ENCODE data around the gene ABCC1. TPM values are rescaled to one million over a fixed set of nuclear protein-coding genes. Genes with fewer than 3 reads are reported as not detected.
"Not testable (repeated sequence)": the region's sequence is repeated elsewhere in the genome, so short reads cannot be mapped to it uniquely, and the experiment has no call there.

ABCC1 gene
- total RNA-seq, 2 donors from 2014 or later, result 33.4 to 87.7 TPM

DNA sequence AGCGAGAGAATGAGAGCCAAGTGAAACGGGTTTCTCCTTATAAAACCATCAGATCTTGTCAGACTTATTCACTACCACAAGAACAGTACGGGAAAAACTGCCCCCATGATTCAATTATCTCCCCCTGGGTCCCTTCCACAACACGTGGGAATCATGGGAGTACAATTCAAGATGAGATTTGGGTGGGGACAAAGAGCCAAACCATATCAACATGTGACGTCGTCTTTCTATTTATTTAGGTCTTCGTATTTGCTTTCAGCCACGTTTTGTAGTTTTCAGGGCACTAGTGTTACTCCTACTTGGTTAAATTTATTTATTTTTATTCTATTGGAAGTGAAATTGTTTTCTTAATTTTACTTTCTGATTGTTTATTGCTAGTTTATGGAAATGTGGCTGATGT, 33.1 kb upstream of the ABCC1 start:
- Histone ChIP-seq H3K27me3 (replicated peaks; ENCODE audit: insufficient read depth) (no peaks in the 10 kb centered on the region), H3K4me3 (no peak overlapping the region), H3K9me3 (no peaks in the 10 kb centered on the region), H3K36me3 (no peaks in the 10 kb centered on the region), H3K27ac (no peak overlapping the region), H3K4me1 (replicated peaks) (no peaks in the 10 kb centered on the region)
- intact Hi-C loops (cut with DNase I), result no loop called here
- 74% methylated on average over 8 of the region's 8 CpGs for WGBS
- DNase-seq (ENCODE audit: low spot score), result no peak
- TF ChIP-seq CTCF (IDR thresholded peaks at IDR 0.05), result no peak
- no peak for TF ChIP-seq POLR2AphosphoS5 (IDR thresholded peaks at IDR 0.05)
- no peak for TF ChIP-seq POLR2A (IDR thresholded peaks at IDR 0.05)

DNA sequence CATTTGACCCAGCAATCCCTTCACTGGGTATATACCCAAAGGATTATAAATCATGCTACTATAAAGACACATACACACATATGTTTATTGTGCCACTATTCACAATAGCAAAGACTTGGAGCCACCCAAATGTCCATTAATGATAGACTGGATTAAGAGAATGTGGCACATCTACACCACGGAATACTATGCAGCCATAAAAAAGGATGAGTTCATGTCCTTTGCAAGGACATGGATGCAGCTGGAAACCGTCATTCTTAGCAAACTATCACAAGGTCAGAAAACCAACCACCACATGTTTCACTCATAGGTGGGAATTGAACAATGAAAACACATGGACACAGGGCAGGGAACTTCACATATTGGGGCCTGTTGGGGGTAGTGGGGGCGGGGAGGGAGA, 31.1 kb upstream of the ABCC1 start:
- 77% methylated on average over 3 of the region's 3 CpGs for WGBS
- H3K36me3 ChIP-seq; intact Hi-C loops (cut with DNase I); H3K4me1 ChIP-seq (replicated peaks); H3K9me3 ChIP-seq; H3K27ac ChIP-seq; H3K27me3 ChIP-seq (replicated peaks; ENCODE audit: insufficient read depth); H3K4me3 ChIP-seq; DNase-seq (ENCODE audit: low spot score): not testable (repeated sequence)

DNA sequence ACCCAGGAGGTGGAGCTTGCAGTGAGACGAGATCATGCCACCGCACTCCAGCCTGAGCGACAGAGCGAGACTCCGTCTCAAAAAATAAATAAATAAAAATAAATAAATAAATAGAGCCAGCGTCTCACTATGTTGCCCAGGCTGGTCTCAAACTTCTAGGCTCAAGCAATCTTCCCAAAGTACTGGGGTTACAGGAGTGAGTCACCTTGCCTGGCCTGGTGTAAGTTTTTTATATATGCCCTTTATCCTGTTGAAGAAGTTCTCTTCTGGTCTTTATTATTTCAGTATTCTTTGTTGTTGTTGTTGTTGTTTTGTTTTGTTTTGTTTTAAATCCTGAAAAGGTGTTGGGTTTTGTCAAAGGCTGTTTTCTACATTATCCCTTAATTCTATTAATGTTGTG, 30.1 kb upstream of the ABCC1 start:
- intact Hi-C loops (cut with DNase I), result no loop called here

GRCh38 chr16:15924996-15925395, 24.4 kb upstream of the ABCC1 start:
- 94% methylated on average over 13 of the region's 13 CpGs for WGBS
- Histone ChIP-seq H3K27ac (no peak overlapping the region), H3K4me1 (replicated peaks) (no peaks in the 10 kb centered on the region), H3K9me3 (no peaks in the 10 kb centered on the region), H3K36me3 (no peaks in the 10 kb centered on the region), H3K4me3 (no peak overlapping the region), H3K27me3 (replicated peaks; ENCODE audit: insufficient read depth) (no peaks in the 10 kb centered on the region)
- no peak for DNase-seq (ENCODE audit: low spot score)
- intact Hi-C loops (cut with DNase I), result no loop called here
- TF ChIP-seq POLR2A (IDR thresholded peaks at IDR 0.05) (no peak), POLR2AphosphoS5 (IDR thresholded peaks at IDR 0.05) (no peak), CTCF (IDR thresholded peaks at IDR 0.05) (no peak)

More for the DNA sequence above, 30.1 kb upstream of the ABCC1 start:
- Histone ChIP-seq H3K4me1 (replicated peaks) (no peaks in the 10 kb centered on the region), H3K9me3 (no peaks in the 10 kb centered on the region), H3K4me3 (no peak overlapping the region), H3K36me3 (no peaks in the 10 kb centered on the region), H3K27me3 (replicated peaks; ENCODE audit: insufficient read depth) (no peaks in the 10 kb centered on the region), H3K27ac (no peak overlapping the region)
- TF ChIP-seq POLR2AphosphoS5 (IDR thresholded peaks at IDR 0.05), result no peak
- no peak for TF ChIP-seq POLR2A (IDR thresholded peaks at IDR 0.05)
- TF ChIP-seq CTCF (IDR thresholded peaks at IDR 0.05), result no peak
- WGBS, result 93% methylated on average over 6 of the region's 6 CpGs
- DNase-seq (ENCODE audit: low spot score), result no peak

- H3K27me3 ChIP-seq (replicated peaks; ENCODE audit: insufficient read depth), result no peaks in the 10 kb centered on the region
- H3K4me3 ChIP-seq, result no peak overlapping the region
- H3K4me1 ChIP-seq (replicated peaks), result no peaks in the 10 kb centered on the region
- H3K36me3 ChIP-seq, result no peaks in the 10 kb centered on the region
- intact Hi-C loops (cut with DNase I), result no loop called here
- 78% methylated on average over 9 of the region's 9 CpGs for WGBS
- no peak overlapping the region for H3K27ac ChIP-seq
- no peak for DNase-seq (ENCODE audit: low spot score)
- no peaks in the 10 kb centered on the region for H3K9me3 ChIP-seq
- TF ChIP-seq CTCF (IDR thresholded peaks at IDR 0.05) (no peak), POLR2A (IDR thresholded peaks at IDR 0.05) (no peak), POLR2AphosphoS5 (IDR thresholded peaks at IDR 0.05) (no peak)
Observed at GRCh38 chr16:15925631-15926030, 23.8 kb upstream of the ABCC1 start.
